PFSK-1 (cell line): ENCODE results near the gene CDKN2B-AS1.

Experiments used
- FOXP2 ChIP-seq: optimal IDR thresholded peaks from 2 replicates; pipeline ENCODE3; 2011; ENCODE audit warnings: borderline replicate concordance, control low read depth, inconsistent platforms; ENCODE audit not compliant: insufficient read depth; ENCODE audit errors: extremely low read length, extremely low read depth
- POLR2AphosphoS5 ChIP-seq: IDR thresholded peaks from 2 replicates; pipeline ENCODE4 v1.6.1; 2012; ENCODE audit warnings: low read depth, mild to moderate bottlenecking, control low read depth, low read length, moderate library complexity
- SIN3A ChIP-seq: IDR thresholded peaks from 2 replicates; pipeline ENCODE4 v1.6.1; 2012; ENCODE audit warnings: mild to moderate bottlenecking, low read length, moderate library complexity, borderline replicate concordance; ENCODE audit not compliant: insufficient read depth
- TAF1 ChIP-seq: IDR thresholded peaks from 2 replicates; pipeline ENCODE4 v1.6.1; 2012; ENCODE audit warnings: low read length, control low read depth, borderline replicate concordance; ENCODE audit not compliant: insufficient read depth
- TF ChIP-seq, protein P1 (sequence below), 2 experiments: IDR thresholded peaks; 2 replicates each; pipeline versions ENCODE4 v1.6.1 to v1.8.0; 2011 to 2012; ENCODE audit warnings: low read depth in 2 of 2, low read length in 2 of 2, control low read depth in 1 of 2, inconsistent platforms in 1 of 2, mild to moderate bottlenecking in 1 of 2, moderate library complexity in 1 of 2; ENCODE audit not compliant: insufficient read depth in 1 of 2

CDKN2B-AS1 gene

DNA sequence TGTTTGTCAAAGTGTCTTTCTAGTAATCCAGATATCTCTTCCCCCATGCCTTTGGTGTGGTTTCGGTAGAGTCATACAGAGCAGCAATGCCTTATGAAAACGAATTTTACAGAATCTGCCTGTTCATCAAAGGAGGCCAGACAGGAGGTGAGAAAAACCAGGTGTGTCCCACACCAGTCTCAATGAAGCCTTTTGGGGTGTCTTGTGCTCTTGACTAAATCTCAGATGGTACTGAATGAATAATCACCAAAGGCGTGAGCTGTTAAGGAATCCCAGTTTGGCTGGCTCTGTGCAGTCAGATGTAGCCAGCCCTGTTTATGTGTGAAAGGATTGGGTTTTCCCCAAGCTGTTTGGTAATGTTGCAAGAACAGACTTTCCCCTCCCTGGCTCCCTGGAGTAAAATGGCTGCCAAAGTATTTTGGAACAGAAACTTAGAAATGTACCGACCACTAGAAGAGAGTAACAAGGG is 85.3 kb downstream of the CDKN2B-AS1 start:
- TF ChIP-seq POLR2AphosphoS5 (no peak), TAF1 (no peak), FOXP2 (no peak), SIN3A (no peak)
- TF ChIP-seq, protein P1, sequence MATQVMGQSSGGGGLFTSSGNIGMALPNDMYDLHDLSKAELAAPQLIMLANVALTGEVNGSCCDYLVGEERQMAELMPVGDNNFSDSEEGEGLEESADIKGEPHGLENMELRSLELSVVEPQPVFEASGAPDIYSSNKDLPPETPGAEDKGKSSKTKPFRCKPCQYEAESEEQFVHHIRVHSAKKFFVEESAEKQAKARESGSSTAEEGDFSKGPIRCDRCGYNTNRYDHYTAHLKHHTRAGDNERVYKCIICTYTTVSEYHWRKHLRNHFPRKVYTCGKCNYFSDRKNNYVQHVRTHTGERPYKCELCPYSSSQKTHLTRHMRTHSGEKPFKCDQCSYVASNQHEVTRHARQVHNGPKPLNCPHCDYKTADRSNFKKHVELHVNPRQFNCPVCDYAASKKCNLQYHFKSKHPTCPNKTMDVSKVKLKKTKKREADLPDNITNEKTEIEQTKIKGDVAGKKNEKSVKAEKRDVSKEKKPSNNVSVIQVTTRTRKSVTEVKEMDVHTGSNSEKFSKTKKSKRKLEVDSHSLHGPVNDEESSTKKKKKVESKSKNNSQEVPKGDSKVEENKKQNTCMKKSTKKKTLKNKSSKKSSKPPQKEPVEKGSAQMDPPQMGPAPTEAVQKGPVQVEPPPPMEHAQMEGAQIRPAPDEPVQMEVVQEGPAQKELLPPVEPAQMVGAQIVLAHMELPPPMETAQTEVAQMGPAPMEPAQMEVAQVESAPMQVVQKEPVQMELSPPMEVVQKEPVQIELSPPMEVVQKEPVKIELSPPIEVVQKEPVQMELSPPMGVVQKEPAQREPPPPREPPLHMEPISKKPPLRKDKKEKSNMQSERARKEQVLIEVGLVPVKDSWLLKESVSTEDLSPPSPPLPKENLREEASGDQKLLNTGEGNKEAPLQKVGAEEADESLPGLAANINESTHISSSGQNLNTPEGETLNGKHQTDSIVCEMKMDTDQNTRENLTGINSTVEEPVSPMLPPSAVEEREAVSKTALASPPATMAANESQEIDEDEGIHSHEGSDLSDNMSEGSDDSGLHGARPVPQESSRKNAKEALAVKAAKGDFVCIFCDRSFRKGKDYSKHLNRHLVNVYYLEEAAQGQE (IDR thresholded peaks at IDR 0.05; ENCODE audit: insufficient read depth in 1 of 2, low read depth in 2 of 2, low read length in 2 of 2) = no peak

DNA sequence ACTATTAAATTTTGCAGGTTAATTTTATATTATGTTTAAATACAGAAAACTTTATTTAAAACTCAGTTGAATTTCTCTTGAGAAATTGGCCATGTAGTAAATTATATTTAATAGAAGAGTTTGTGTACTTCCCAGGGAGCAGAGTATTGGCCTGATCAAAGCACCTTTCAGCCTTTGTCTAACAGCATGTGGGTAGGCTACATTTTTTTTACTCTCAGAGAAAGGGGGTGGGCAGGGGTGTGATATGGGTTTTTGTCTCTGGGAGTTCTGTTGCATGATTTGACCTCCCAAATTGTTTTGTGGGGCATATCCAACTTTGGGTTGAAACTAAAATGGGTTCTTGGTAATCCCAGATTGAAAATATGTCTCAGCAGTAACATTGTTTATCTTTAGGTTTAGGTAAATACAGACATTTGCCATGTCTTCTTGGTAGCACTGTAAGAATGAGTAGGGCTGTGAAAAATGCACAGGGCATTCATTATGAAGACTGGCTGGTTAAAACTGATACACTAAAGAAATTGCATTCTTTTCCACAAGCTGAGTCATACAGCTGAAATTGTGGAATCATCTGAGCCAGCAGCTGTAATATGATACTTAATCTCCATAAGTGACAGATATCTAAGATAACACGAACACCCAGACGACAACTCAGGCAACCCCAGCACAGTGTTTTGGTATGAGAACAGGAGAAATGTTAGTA is 89.9 kb downstream of the CDKN2B-AS1 start:
- TF ChIP-seq, protein P1 (IDR thresholded peaks at IDR 0.05; ENCODE audit: insufficient read depth in 1 of 2, low read depth in 2 of 2, low read length in 2 of 2) = no peak
- TF ChIP-seq TAF1 = no peak
- TF ChIP-seq FOXP2 = no peak
- TF ChIP-seq POLR2AphosphoS5 = no peak
- no peak for TF ChIP-seq SIN3A

DNA sequence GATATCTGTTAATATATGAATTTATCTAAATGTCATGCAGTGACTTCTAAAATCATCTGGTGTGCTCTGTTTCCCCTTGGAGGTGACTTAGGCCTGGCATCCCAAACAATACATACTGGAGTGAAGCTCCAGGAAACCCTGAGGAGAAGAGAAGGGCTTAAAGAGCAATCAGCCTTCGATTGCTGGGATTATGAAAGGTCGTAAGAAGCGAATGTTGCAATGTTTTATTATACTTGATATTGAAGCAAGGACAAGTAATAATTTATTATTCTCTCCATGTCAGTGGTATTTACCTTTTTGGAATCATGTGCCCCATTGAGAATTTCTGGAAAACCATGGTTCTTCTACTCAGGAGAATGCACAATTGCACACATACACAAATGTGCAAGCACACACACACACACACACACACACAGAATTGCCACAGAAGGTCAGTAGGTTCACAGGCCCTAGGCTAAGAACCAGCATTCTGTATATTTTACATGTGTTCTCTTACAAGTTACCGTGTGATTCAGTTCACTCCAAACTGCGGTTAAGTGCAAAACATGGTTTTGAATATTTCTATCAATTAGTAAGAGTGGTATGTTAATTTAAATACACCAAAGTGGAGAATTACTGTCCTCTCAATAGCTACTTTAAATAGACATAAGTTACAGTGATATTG is 93.6 kb downstream of the CDKN2B-AS1 start:
- TF ChIP-seq TAF1 = no peak
- TF ChIP-seq, protein P1 (IDR thresholded peaks at IDR 0.05; ENCODE audit: insufficient read depth in 1 of 2, low read depth in 2 of 2, low read length in 2 of 2) = no peak
- TF ChIP-seq POLR2AphosphoS5 = no peak

DNA sequence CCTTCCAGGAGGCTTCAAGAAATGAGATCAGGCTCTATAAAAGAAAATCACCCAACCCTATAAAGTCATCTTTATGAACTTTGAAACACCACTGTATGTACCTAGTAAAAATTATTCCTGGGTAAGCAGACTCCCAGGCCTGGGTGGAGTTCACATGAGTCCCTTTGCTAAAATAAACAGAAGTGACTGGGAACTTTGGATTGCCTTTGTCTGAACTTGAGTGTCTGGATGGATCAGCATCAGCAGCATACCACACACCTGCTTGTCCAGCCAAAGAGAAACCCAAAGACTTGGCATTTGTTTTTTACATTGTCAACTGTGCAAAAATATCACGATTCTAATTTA is 94.1 kb downstream of the CDKN2B-AS1 start:
- TF ChIP-seq POLR2AphosphoS5 = no peak
- TF ChIP-seq, protein P1 (IDR thresholded peaks at IDR 0.05; ENCODE audit: insufficient read depth in 1 of 2, low read depth in 2 of 2, low read length in 2 of 2) = no peak
- TF ChIP-seq TAF1 = no peak
- no peak for TF ChIP-seq FOXP2
- TF ChIP-seq SIN3A = no peak

DNA sequence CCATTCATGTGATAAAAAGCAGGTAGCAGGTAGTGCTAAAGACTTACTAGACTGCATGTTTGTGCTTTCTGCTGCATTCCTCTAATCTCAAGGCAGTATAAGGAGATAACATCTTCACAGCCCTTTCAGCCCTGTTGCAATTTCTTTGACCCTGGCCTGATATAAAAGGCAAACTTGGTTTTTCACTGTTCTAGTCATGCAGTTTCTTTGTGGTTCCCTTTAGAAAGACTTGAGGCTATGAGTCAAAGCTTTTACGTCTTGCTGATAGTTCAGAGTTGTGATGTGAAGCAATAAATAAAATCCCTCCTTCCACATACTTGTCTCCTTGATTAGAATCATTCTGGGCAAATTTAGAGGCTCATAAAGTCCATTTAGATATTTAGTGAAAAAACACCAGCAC is 103.1 kb downstream of the CDKN2B-AS1 start:
- TF ChIP-seq TAF1 (no peak), POLR2AphosphoS5 (no peak), FOXP2 (no peak), SIN3A (no peak)
- TF ChIP-seq, protein P1 (IDR thresholded peaks at IDR 0.05; ENCODE audit: insufficient read depth in 1 of 2, low read depth in 2 of 2, low read length in 2 of 2) = no peak
